ENCODE data around the gene MESP2. TPM values are rescaled to one million over a fixed set of nuclear protein-coding genes. Genes with fewer than 3 reads are reported as not detected.

Gene MESP2
- total and polyA plus RNA-seq, 2 of the 8 experiments (the other 6 are each of a cell fraction or from before 2014, with no cell fraction given) = 0.35 to 0.80 TPM

GRCh38 chr15:89740137-89740536 is 36.0 kb upstream of the MESP2 start (continued):
- TF ChIP-seq USF2 (IDR thresholded peaks at IDR 0.05; ENCODE audit: low read length) = no peak
- TF ChIP-seq SP1 (IDR thresholded peaks at IDR 0.05; ENCODE audit: low read depth, low read length) = no peak
- TF ChIP-seq MAX (IDR thresholded peaks at IDR 0.05) = no peak
